ENCODE data around the gene ARHGAP28.
"Not testable (repeated sequence)": the region's sequence is repeated elsewhere in the genome, so short reads cannot be mapped to it uniquely, and the experiment has no call there.

ARHGAP28 gene

DNA sequence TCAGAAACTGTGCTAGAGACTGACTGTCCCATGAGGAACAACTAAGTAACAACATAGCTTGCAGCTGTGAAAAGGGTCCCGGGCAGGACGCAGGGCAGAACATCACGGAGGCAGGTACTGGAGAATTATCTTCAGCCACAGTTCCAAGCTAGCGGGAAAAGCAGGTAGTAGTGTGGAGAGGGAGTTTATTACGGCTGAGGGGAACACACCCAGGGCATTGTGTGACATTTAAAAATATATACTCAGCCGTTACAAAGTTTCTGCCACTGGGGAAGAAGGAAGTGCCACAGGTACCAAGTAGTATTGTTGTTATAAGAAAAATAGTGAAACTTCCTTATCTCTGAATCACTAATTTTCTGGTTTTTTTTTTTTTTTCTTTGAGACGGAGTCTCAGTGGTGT, 208.5 kb downstream of the ARHGAP28 start:
- TF ChIP-seq, protein P1, sequence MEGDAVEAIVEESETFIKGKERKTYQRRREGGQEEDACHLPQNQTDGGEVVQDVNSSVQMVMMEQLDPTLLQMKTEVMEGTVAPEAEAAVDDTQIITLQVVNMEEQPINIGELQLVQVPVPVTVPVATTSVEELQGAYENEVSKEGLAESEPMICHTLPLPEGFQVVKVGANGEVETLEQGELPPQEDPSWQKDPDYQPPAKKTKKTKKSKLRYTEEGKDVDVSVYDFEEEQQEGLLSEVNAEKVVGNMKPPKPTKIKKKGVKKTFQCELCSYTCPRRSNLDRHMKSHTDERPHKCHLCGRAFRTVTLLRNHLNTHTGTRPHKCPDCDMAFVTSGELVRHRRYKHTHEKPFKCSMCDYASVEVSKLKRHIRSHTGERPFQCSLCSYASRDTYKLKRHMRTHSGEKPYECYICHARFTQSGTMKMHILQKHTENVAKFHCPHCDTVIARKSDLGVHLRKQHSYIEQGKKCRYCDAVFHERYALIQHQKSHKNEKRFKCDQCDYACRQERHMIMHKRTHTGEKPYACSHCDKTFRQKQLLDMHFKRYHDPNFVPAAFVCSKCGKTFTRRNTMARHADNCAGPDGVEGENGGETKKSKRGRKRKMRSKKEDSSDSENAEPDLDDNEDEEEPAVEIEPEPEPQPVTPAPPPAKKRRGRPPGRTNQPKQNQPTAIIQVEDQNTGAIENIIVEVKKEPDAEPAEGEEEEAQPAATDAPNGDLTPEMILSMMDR (conservative IDR thresholded peaks at IDR 0.05): no peak

DNA sequence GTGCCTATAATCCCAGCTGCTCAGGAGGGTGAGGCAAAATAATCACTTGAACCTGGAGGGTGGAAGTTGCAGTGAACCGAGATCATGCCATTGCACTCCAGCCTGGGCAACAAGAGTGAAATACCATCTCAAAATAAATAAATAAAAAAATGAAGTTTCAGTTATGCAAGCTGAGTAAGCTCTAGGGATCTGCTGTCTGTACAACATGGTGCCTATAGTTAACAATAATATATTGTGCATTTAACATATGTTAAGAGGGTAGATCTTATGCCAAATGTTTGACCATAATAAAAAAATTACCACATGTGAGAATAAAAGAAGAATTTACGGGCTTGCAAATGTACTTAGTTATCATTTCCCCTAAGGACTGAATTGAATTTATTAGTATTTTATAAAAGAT, 208.9 kb downstream of the ARHGAP28 start:
- not testable (repeated sequence) for H3K27ac ChIP-seq

More for the DNA sequence above, 208.5 kb downstream of the ARHGAP28 start:
- H3K27ac ChIP-seq: no peak overlapping the region

DNA sequence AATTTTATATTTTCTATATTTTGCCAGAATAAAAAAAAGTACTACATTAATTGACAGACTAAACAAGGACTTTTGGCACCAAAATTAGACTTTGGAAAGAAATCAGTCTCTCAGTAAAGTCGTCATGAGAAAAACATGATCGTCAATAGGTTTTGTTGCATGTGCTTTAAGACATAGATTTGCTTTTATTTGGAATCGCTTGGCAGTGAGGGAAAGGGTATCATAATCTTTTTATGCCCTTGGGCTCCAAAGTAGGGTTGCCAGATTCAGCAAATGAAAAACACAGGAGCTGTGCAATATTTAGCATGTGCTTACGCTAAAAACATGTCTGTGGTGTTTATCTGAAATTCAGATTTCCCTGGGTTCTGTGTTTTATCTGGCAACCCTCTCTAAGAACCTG, 210.5 kb downstream of the ARHGAP28 start:
- TF ChIP-seq, protein P1 (conservative IDR thresholded peaks at IDR 0.05): no peak
- H3K27ac ChIP-seq: no peak overlapping the region

DNA sequence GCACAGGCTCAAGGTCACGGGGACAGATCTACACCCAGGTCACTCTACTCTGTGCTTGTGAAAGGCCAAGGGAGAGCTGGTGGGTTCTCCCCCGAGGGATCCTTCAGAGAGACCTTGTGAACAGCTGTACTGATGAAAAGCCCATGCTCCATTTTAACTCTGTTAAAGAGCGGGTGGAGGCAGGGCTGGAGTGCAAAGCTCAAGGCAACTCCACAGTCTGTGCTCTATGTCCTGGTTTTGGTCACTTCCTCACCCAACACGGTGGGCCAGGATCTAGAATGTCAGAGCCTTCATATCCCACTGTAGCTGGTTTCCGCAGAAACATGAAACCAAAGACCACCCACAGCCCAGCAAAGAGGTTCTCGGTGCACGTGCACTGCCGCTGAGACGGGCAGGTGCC, 210.9 kb downstream of the ARHGAP28 start:
- TF ChIP-seq, protein P1 (conservative IDR thresholded peaks at IDR 0.05): no peak
- no peak overlapping the region for H3K27ac ChIP-seq

DNA sequence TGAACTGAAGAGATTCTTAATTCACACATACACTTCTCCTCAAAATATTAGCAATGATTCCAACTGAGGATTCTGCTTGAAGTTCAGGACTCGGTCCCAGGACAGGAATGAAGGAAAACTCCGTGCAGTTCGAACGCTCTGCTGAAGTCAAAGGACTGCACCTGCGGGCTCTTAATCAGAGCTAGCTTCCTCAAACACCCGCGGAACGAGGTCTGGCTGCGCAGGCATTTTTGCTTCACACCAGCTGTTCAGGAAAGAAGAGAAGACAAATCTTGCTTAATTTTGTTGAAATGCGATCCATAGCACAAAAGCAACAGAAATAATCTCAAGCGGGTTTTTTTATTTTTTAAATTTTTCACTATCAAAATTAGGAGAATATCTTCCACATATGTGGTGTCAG, 212.5 kb downstream of the ARHGAP28 start:
- TF ChIP-seq, protein P1 (conservative IDR thresholded peaks at IDR 0.05): no peak
- no peak overlapping the region for H3K27ac ChIP-seq

DNA sequence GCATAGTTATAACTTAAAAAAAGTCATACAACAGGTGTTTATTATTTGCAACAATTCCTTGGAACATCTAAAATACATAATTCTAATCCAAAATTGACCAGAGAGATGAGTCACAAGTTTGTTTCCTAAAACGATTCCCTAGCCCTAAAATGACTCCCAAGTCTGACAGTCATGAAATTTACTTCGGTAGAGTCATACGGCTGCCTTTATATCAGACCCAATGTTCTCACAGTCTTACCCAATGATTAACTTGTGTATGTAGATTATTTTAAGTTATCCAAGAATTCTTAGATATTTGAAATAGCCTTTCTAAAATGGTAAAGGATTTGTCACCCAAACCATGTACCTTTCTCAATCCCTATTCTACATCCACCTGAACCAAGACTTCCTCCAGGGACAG, 213.2 kb downstream of the ARHGAP28 start:
- peak overlapping the region; percentile 25 for H3K27ac ChIP-seq
- TF ChIP-seq, protein P1 (conservative IDR thresholded peaks at IDR 0.05): no peak

DNA sequence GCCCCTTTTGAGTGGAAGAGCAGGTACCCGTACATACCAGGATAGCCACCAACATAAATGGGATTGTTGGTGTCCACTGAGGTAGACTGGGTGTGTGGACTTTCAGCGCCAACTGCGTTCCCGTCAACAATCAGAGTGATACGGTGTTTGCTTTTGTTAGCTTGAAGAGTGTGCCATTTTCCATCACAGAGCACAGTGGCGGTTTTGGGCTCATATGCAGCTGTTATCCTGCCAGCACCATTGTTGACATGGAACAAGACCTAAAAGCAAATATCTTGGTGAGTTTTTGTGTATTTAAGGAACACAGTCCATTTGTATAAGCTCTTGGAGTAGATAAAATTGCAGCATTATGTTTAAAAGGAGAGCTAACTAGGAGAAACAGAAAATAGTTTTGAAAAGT, 213.6 kb downstream of the ARHGAP28 start:
- peak overlapping the region; percentile 25 for H3K27ac ChIP-seq
- TF ChIP-seq, protein P1 (conservative IDR thresholded peaks at IDR 0.05): no peak

DNA sequence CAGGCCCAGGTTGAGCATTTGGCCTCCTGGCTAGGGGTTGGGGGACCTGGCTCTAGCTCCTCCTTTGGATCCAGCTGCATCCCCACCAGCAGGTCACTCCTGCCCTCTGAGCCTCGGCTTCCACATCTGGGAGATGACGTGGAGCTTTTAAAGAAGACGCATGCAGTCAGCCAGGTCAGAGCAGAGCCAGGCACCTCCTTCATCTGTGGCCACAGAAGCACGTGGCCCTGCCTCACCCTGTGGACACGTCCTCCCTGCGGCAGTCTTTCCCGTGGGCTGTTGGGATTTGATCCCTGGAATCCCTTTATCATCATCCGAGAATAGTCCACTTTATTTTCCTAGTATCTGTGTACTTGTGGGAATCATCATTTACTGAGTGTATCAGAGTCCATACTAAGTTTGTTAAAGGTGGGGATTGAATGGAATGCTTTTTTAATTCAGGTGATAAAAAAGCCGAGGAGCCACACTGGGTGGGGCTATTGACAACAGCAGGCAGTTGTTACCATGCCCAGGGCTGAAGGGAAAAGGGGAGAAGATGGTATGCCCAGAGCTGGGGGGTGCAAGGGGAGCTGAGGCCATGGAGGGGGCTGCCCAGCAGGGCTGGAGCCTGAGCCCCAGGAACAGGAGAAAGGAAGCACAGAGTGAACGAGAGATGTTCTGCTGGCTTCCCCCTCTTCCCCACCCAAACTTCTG, 218.0 kb downstream of the ARHGAP28 start:
- TF ChIP-seq, protein P1 (conservative IDR thresholded peaks at IDR 0.05): no peak
- no peak overlapping the region for H3K27ac ChIP-seq

All from VCaP (cell line).